ENCODE measurements around the gene TBCE. TPM values are rescaled to one million over a fixed set of nuclear protein-coding genes. Genes with fewer than 3 reads are reported as not detected.

TBCE gene
- total and polyA plus RNA-seq, 2 experiments from 2014 or later = 21.5 to 43.9 TPM

DNA sequence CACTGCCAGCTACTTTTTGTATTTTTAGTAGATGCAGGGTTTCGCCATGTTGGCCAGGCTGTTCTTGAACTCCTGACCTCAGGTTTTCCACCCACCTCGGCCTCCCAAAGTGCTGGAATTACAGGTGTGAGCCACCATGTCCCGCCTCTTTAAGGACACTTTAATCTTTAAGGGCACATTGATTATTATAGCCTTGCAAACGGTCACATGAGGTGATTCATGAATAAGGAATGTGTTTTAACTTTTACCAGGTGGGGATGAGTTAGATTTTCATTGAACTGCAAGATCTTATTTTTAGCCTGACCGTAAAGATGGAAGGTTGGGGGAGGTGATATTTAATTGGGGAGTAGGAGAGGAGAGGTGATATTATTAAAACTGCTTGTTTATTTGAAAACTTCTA is 61.9 kb downstream of the TBCE start:
- Histone ChIP-seq H3K36me3 (replicated peaks; ENCODE audit: insufficient read depth, low read depth) (no peaks in the 10 kb centered on the region), H3K79me2 (no peaks in the 10 kb centered on the region), H4K20me1 (ENCODE audit: insufficient read depth, poor library complexity, severe bottlenecking) (no peaks in the 10 kb centered on the region), H3K27ac (no peak overlapping the region), H3K4me2 (no peak overlapping the region), H3K4me3 (no peak overlapping the region), H3K9me3 (ENCODE audit: low read depth) (no peaks in the 10 kb centered on the region), H3K4me1 (ENCODE audit: insufficient read depth) (no peaks in the 10 kb centered on the region), H3K9me2 (replicated peaks; ENCODE audit: insufficient read depth) (no peaks in the 10 kb centered on the region), H2AFZ (no peak overlapping the region), H3K27me3 (no peaks in the 10 kb centered on the region)
- WGBS (ENCODE audit: low lambda C conversion rate, missing lambda C conversion rate) = 80% methylated on average over 5 of the region's 5 CpGs
- DNase-seq (ENCODE audit: low spot score) = no peak
- TF ChIP-seq, protein P1, sequence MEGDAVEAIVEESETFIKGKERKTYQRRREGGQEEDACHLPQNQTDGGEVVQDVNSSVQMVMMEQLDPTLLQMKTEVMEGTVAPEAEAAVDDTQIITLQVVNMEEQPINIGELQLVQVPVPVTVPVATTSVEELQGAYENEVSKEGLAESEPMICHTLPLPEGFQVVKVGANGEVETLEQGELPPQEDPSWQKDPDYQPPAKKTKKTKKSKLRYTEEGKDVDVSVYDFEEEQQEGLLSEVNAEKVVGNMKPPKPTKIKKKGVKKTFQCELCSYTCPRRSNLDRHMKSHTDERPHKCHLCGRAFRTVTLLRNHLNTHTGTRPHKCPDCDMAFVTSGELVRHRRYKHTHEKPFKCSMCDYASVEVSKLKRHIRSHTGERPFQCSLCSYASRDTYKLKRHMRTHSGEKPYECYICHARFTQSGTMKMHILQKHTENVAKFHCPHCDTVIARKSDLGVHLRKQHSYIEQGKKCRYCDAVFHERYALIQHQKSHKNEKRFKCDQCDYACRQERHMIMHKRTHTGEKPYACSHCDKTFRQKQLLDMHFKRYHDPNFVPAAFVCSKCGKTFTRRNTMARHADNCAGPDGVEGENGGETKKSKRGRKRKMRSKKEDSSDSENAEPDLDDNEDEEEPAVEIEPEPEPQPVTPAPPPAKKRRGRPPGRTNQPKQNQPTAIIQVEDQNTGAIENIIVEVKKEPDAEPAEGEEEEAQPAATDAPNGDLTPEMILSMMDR (IDR thresholded peaks at IDR 0.05; ENCODE audit: poor library complexity) = no peak
- no peak for TF ChIP-seq EZH2phosphoT487 (IDR thresholded peaks at IDR 0.05; ENCODE audit: low read depth, severe bottlenecking, unreplicated experiment)
- TF ChIP-seq EZH2 (IDR thresholded peaks at IDR 0.05; ENCODE audit: borderline replicate concordance) = no peak

DNA sequence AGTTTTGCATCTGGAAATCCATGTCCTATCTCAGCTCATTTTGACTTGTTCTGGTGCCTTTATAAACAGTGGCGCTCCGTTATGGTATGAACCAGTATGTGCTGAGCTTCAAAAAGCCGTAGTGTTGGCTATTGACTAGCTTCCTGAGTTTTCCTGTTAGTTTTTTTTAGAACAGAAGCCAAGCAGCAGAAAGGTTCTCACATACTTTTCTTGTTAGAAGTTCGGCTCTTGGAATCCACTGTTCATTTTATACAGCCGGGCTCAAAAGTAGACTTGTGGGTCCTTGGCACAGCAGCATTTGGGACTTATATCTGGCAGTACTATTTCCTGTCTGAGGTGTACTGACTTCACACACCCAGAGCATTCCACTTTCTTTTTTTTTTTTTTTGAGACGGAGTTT is 63.8 kb downstream of the TBCE start:
- no peaks in the 10 kb centered on the region for H3K27me3 ChIP-seq
- H3K4me1 ChIP-seq (ENCODE audit: insufficient read depth) = no peaks in the 10 kb centered on the region
- no peak overlapping the region for H2AFZ ChIP-seq
- no peaks in the 10 kb centered on the region for H3K79me2 ChIP-seq
- H3K4me3 ChIP-seq = no peak overlapping the region
- TF ChIP-seq EZH2phosphoT487 (IDR thresholded peaks at IDR 0.05; ENCODE audit: low read depth, severe bottlenecking, unreplicated experiment) = no peak
- TF ChIP-seq, protein P1 (IDR thresholded peaks at IDR 0.05; ENCODE audit: poor library complexity) = no peak
- no peak for TF ChIP-seq EZH2 (IDR thresholded peaks at IDR 0.05; ENCODE audit: borderline replicate concordance)
- no peak overlapping the region for H3K4me2 ChIP-seq
- H3K9me3 ChIP-seq (ENCODE audit: low read depth) = no peaks in the 10 kb centered on the region
- no peak for DNase-seq (ENCODE audit: low spot score)
- H3K27ac ChIP-seq = no peak overlapping the region
- WGBS (ENCODE audit: low lambda C conversion rate, missing lambda C conversion rate) = 87% methylated on average over 6 of the region's 6 CpGs
- H3K36me3 ChIP-seq (replicated peaks; ENCODE audit: insufficient read depth, low read depth) = no peaks in the 10 kb centered on the region
- no peaks in the 10 kb centered on the region for H3K9me2 ChIP-seq (replicated peaks; ENCODE audit: insufficient read depth)
- no peaks in the 10 kb centered on the region for H4K20me1 ChIP-seq (ENCODE audit: insufficient read depth, poor library complexity, severe bottlenecking)

DNA sequence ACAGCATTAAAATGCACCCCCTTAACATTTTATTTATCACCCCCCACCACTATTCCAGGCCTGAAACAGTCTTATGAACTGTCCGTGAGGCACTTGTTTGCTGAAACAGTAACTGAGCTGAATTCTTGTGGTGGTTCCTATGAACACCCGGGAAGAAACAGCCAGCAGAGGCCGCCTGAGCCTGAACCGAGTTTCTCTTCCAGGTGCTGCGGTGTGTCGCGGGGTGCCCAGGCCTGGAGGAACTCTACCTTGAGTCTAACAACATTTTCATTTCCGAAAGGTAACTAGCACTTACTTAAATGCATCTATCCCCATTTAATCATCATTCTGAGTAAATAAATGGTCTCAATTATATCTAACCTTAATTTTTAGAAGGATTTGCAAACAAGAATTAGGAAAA is 66.8 kb downstream of the TBCE start:
- Histone ChIP-seq H3K9me2 (replicated peaks; ENCODE audit: insufficient read depth) (no peaks in the 10 kb centered on the region), H3K27me3 (no peaks in the 10 kb centered on the region), H3K4me3 (no peak overlapping the region), H4K20me1 (ENCODE audit: insufficient read depth, poor library complexity, severe bottlenecking) (no peaks in the 10 kb centered on the region), H3K4me1 (ENCODE audit: insufficient read depth) (no peaks in the 10 kb centered on the region), H3K4me2 (no peak overlapping the region), H3K9me3 (ENCODE audit: low read depth) (no peaks in the 10 kb centered on the region), H3K36me3 (replicated peaks; ENCODE audit: insufficient read depth, low read depth) (no peaks in the 10 kb centered on the region), H3K27ac (no peak overlapping the region), H2AFZ (no peak overlapping the region), H3K79me2 (no peaks in the 10 kb centered on the region)
- 93% methylated on average over 8 of the region's 8 CpGs for WGBS (ENCODE audit: low lambda C conversion rate, missing lambda C conversion rate)
- TF ChIP-seq, protein P1 (IDR thresholded peaks at IDR 0.05; ENCODE audit: poor library complexity) = no peak
- TF ChIP-seq EZH2phosphoT487 (IDR thresholded peaks at IDR 0.05; ENCODE audit: low read depth, severe bottlenecking, unreplicated experiment) = no peak
- no peak for TF ChIP-seq EZH2 (IDR thresholded peaks at IDR 0.05; ENCODE audit: borderline replicate concordance)
- no peak for DNase-seq (ENCODE audit: low spot score)

All from hepatocyte (in vitro differentiated cells).